Measurements from ENCODE around the gene FAM110A.

- TF ChIP-seq CTCF (IDR thresholded peaks at IDR 0.05) (no peak), EZH2 (IDR thresholded peaks at IDR 0.05; ENCODE audit: borderline replicate concordance, insufficient read depth, low read depth, low read length, poor library complexity, severe bottlenecking) (no peak)
Observed at GRCh38 chr20:868279-868678, 34.8 kb downstream of the FAM110A start.

Data from B cell (primary cell).